Activated CD8-positive, alpha-beta memory T cell treated with anti-CD3 and anti-CD28 coated beads for 36 hours (primary cell): Measurements from ENCODE around the gene RPS6KB2. TPM values are rescaled to one million over a fixed set of nuclear protein-coding genes. Genes with fewer than 3 reads are reported as not detected.

Experiments used
- CTCF ChIA-PET: fragments of 350-600 bp; sonication (Branson Sonifier 250); formaldehyde crosslinking; loops from one replicate; lab custom pipeline; 2021; ENCODE audit warnings: antibody characterized with exemption; lab: Charles Lee
- POLR2A ChIA-PET: fragments of 350-600 bp; sonication (Branson Sonifier 250); formaldehyde crosslinking; loops from one replicate; lab custom pipeline; 2021; ENCODE audit warnings: antibody characterized with exemption; lab: Charles Lee
- total RNA-seq, 2 experiments: library from RNA; stranded (reverse); gene quantifications; one replicate each; pipeline ENCODE4 v1.2.3, GENCODE V29; 2021

Gene RPS6KB2
- total RNA-seq, 2 experiments from 2014 or later, result 82.8 to 85.6 TPM

GRCh38 chr11:67431346-67432249 is 3.3 kb downstream of the RPS6KB2 start:
- ChIA-PET POLR2A (interaction anchor here (1.0 kb wide), 1 partner anchor 12 kb away, joined by 5 read pairs; no protein-coding TSS in a partner anchor), CTCF (interaction anchor here (0.7 to 0.9 kb wide), 2 partner anchors 25 to 30 kb away, joined by 3 to 4 read pairs; partner anchors contain the start of gene PPP1CA)

- ChIA-PET POLR2A (interaction anchor here (0.6 to 1.2 kb wide), 4 partner anchors 12 to 54 kb away, joined by 3 to 6 read pairs (median 3); no protein-coding TSS in a partner anchor), CTCF (interaction anchor here (0.9 to 1.4 kb wide), 3 partner anchors 8 to 26 kb away, joined by 3 read pairs; no protein-coding TSS in a partner anchor)
Measured at GRCh38 chr11:67432655-67433349, 4.5 kb downstream of the RPS6KB2 start.

- ChIA-PET POLR2A (interaction anchor here (0.6 to 5.6 kb wide), 10 partner anchors 11 to 72 kb away, joined by 3 to 79 read pairs (median 3); partner anchors contain the start of genes AIP and PITPNM1), CTCF (interaction anchor here (0.6 to 1.7 kb wide), 7 partner anchors 8 to 72 kb away, joined by 3 to 5 read pairs (median 4); partner anchors contain the start of genes PITPNM1 and PPP1CA)
Measured at GRCh38 chr11:67433536-67434394, 5.5 kb downstream of the RPS6KB2 start.

GRCh38 chr11:67434395-67434881 is 6.1 kb downstream of the RPS6KB2 start:
- ChIA-PET POLR2A (interaction anchor here (0.7 to 5.6 kb wide), 6 partner anchors 10 to 71 kb away, joined by 3 to 79 read pairs (median 3); partner anchors contain the start of genes AIP and PITPNM1), CTCF (interaction anchor here (0.6 to 1.7 kb wide), 5 partner anchors 14 to 71 kb away, joined by 3 to 5 read pairs (median 5); partner anchors contain the start of genes PITPNM1 and PPP1CA)

GRCh38 chr11:67435031-67435726 is 6.9 kb downstream of the RPS6KB2 start:
- ChIA-PET POLR2A (interaction anchor here (1.0 to 5.6 kb wide), 6 partner anchors 10 to 70 kb away, joined by 3 to 79 read pairs (median 17); partner anchors contain the start of genes AIP, PITPNM1 and TBC1D10C), CTCF (interaction anchor here (1.1 to 3.0 kb wide), 4 partner anchors 15 to 53 kb away, joined by 3 to 16 read pairs (median 4); partner anchors contain the start of gene PPP1CA)

GRCh38 chr11:67435727-67436458 is 7.6 kb downstream of the RPS6KB2 start:
- CTCF ChIA-PET, result interaction anchor here (0.8 to 3.0 kb wide), 7 partner anchors 7 to 70 kb away, joined by 3 to 16 read pairs (median 6); partner anchors contain the start of genes PITPNM1, PPP1CA, RPS6KB2 and TMEM134
- POLR2A ChIA-PET, result interaction anchor here (1.2 to 5.6 kb wide), 8 partner anchors 9 to 50 kb away, joined by 7 to 79 read pairs (median 20); partner anchors contain the start of genes AIP, PPP1CA and TBC1D10C

GRCh38 chr11:67436459-67437081 is 8.3 kb downstream of the RPS6KB2 start:
- ChIA-PET CTCF (interaction anchor here (0.8 to 3.0 kb wide), 10 partner anchors 8 to 69 kb away, joined by 3 to 16 read pairs (median 4); partner anchors contain the start of genes PITPNM1, PPP1CA, RPS6KB2 and TMEM134), POLR2A (interaction anchor here (0.8 to 5.6 kb wide), 12 partner anchors 8 to 49 kb away, joined by 3 to 79 read pairs (median 16); partner anchors contain the start of genes AIP, PPP1CA, RPS6KB2 and TBC1D10C)

- POLR2A ChIA-PET, result interaction anchor here (0.6 to 5.6 kb wide), 17 partner anchors 8 to 205 kb away, joined by 3 to 79 read pairs (median 7); partner anchors contain the start of genes AIP, CLCF1, PPP1CA and RAD9A
Measured at GRCh38 chr11:67437082-67437808, 9.0 kb downstream of the RPS6KB2 start, which contains the start of gene PTPRCAP. PTPRCAP (minus strand) TSS chr11:67437682; CDS start chr11:67437619, 63 bp downstream.

GRCh38 chr11:67437809-67438157 is 9.5 kb downstream of the RPS6KB2 start:
- POLR2A ChIA-PET, result interaction anchor here (0.6 to 5.6 kb wide), 16 partner anchors 9 to 205 kb away, joined by 3 to 79 read pairs (median 9); partner anchors contain the start of genes AIP, CLCF1, PPP1CA and RAD9A

More at GRCh38 chr11:67437082-67437808, 9.0 kb downstream of the RPS6KB2 start, which contains the start of gene PTPRCAP:
- CTCF ChIA-PET, result interaction anchor here (0.5 to 3.0 kb wide), 14 partner anchors 9 to 69 kb away, joined by 3 to 16 read pairs (median 4); partner anchors contain the start of genes PITPNM1, PPP1CA, RPS6KB2 and TMEM134

GRCh38 chr11:67438158-67438902 is 10.0 kb downstream of the RPS6KB2 start:
- CTCF ChIA-PET, result interaction anchor here (0.7 to 3.0 kb wide), 15 partner anchors 10 to 68 kb away, joined by 3 to 16 read pairs (median 4); partner anchors contain the start of genes PITPNM1, PPP1CA, RPS6KB2 and TBC1D10C
- POLR2A ChIA-PET, result interaction anchor here (0.6 to 5.6 kb wide), 16 partner anchors 10 to 206 kb away, joined by 3 to 79 read pairs (median 12); partner anchors contain the start of genes AIP, PPP1CA, RAD9A and RPS6KB2

More at GRCh38 chr11:67437809-67438157, 9.5 kb downstream of the RPS6KB2 start:
- CTCF ChIA-PET, result interaction anchor here (0.5 to 3.0 kb wide), 13 partner anchors 9 to 69 kb away, joined by 3 to 16 read pairs (median 4); partner anchors contain the start of genes PITPNM1, PPP1CA, RPS6KB2 and TMEM134

- ChIA-PET POLR2A (interaction anchor here (0.5 to 5.6 kb wide), 9 partner anchors 11 to 46 kb away, joined by 3 to 79 read pairs (median 25); partner anchors contain the start of genes AIP, PPP1CA, RPS6KB2 and TBC1D10C), CTCF (interaction anchor here (0.8 to 1.5 kb wide), 9 partner anchors 19 to 49 kb away, joined by 3 to 7 read pairs (median 4); partner anchors contain the start of genes AIP and TBC1D10C)
Measured at GRCh38 chr11:67439321-67440228, 11.3 kb downstream of the RPS6KB2 start.
